B cell (primary cell): ENCODE results near the gene CDH13. TPM values are rescaled to one million over a fixed set of nuclear protein-coding genes. Genes with fewer than 3 reads are reported as not detected.

ENCODE experiments used
- ATAC-seq: fragments of 200-7000 bp; cut with Tn5 transposase; one replicate; pipeline ENCODE4 v1.10.0; 2021; ENCODE audit warnings: low read depth, mild to moderate bottlenecking, moderate number of reproducible peaks, moderate library complexity
- CTCF ChIA-PET: fragments of 350-600 bp; sonication (Branson Sonifier 250); formaldehyde crosslinking; loops from one replicate; lab custom pipeline; 2021; ENCODE audit warnings: antibody characterized with exemption, inconsistent platforms; lab: Charles Lee
- POLR2A ChIA-PET: fragments of 350-600 bp; sonication (Branson Sonifier 250); formaldehyde crosslinking; loops from one replicate; lab custom pipeline; 2021; ENCODE audit warnings: antibody characterized with exemption; lab: Charles Lee
- DNase-seq: peaks from one replicate; pipeline ENCODE4 v3.0.0; 2013
- H2AFZ ChIP-seq: 2 replicates; pipeline ENCODE4 v1.6.1; 2012; ENCODE audit warnings: mild to moderate bottlenecking, low read depth, low read length; ENCODE audit not compliant: insufficient read depth, poor library complexity, severe bottlenecking
- H3K27ac ChIP-seq, 2 donors: 1 replicate in 1 of 2; 2 replicates in 1 of 2; pipeline ENCODE4 v1.5.1; 2012 to 2013; ENCODE audit warnings: low read length in 2 of 2, mild to moderate bottlenecking in 2 of 2, moderate library complexity in 1 of 2
- H3K27me3 ChIP-seq, 4 experiments: fragments of 200-600 bp in 1 of 4; sonication (generic) in 1 of 4; replicated peaks in 1 of 4; 1 replicate in 2 of 4; 2 replicates in 2 of 4; pipeline versions ENCODE4 v1.6.1 to v1.7.0; 2013 to 2016; ENCODE audit warnings: low read length in 3 of 4, mild to moderate bottlenecking in 2 of 4, mixed read lengths in 1 of 4, moderate library complexity in 1 of 4; ENCODE audit not compliant: insufficient read depth in 4 of 4, control insufficient read depth in 3 of 4; ENCODE audit errors: control extremely low read depth in 1 of 4
- H3K36me3 ChIP-seq, 2 experiments: replicated peaks in 1 of 2; 1 replicate in 1 of 2; 2 replicates in 1 of 2; pipeline versions ENCODE4 v1.6.1 to v1.7.1; 2013; ENCODE audit warnings: low read length in 1 of 2; ENCODE audit not compliant: insufficient read depth in 2 of 2, control insufficient read depth in 1 of 2; ENCODE audit errors: control extremely low read depth in 1 of 2, extremely low read depth in 1 of 2
- H3K4me1 ChIP-seq, 2 donors: fragments of 200-600 bp in 1 of 2; sonication (generic) in 1 of 2; 1 replicate in 1 of 2; 2 replicates in 1 of 2; pipeline versions ENCODE4 v1.5.1 to v1.6.1; 2013 to 2017; ENCODE audit warnings: low read length in 2 of 2; ENCODE audit not compliant: control insufficient read depth in 2 of 2, insufficient read depth in 2 of 2
- H3K4me2 ChIP-seq: replicated peaks from 2 replicates; pipeline ENCODE3; 2012; ENCODE audit warnings: mild to moderate bottlenecking, low read depth, low read length; ENCODE audit not compliant: poor library complexity, severe bottlenecking
- H3K4me3 ChIP-seq, 5 experiments: fragments of 200-600 bp in 1 of 5; sonication (generic) in 1 of 5; 1 replicate in 3 of 5; 2 replicates in 2 of 5; pipeline versions ENCODE4 v1.5.1 to v1.7.0; 2011 to 2016; ENCODE audit warnings: low read length in 4 of 5, mild to moderate bottlenecking in 4 of 5, low read depth in 2 of 5, control low read depth in 1 of 5, moderate library complexity in 1 of 5; ENCODE audit not compliant: insufficient read depth in 1 of 5; ENCODE audit errors: control extremely low read depth in 1 of 5, extremely low read depth in 1 of 5
- H3K79me2 ChIP-seq: fragments of 200-600 bp; sonication (generic); one replicate; pipeline ENCODE4 v1.6.0; 2016; ENCODE audit warnings: low read length; ENCODE audit not compliant: control insufficient read depth, insufficient read depth
- H3K9ac ChIP-seq: fragments of 200-600 bp; sonication (generic); 2 replicates; pipeline ENCODE4 v1.6.1; 2017; ENCODE audit warnings: mild to moderate bottlenecking, low read length, moderate library complexity
- H3K9me3 ChIP-seq, 3 donors: one replicate each; pipeline versions ENCODE4 v1.6.1 to v1.7.1; 2013; ENCODE audit warnings: low read length in 2 of 3; ENCODE audit not compliant: control insufficient read depth in 2 of 3, insufficient read depth in 1 of 3; ENCODE audit errors: control extremely low read depth in 1 of 3
- H4K20me1 ChIP-seq: 2 replicates; pipeline ENCODE4 v1.6.0; 2012; ENCODE audit warnings: mild to moderate bottlenecking, low read length; ENCODE audit not compliant: insufficient read depth, control insufficient read depth, poor library complexity, severe bottlenecking
- H3K27ac Mint-ChIP-seq: one replicate; pipeline ENCODE4 v1.8.0; 2021; ENCODE audit warnings: mixed read lengths
- H3K27me3 Mint-ChIP-seq: one replicate; pipeline ENCODE4 v1.8.0; 2021; ENCODE audit warnings: mixed read lengths
- H3K4me1 Mint-ChIP-seq: one replicate; pipeline ENCODE4 v1.8.0; 2021; ENCODE audit warnings: mixed read lengths
- H3K4me3 Mint-ChIP-seq: one replicate; pipeline ENCODE4 v1.8.0; 2021; ENCODE audit warnings: mixed read lengths
- H3K9me3 Mint-ChIP-seq: one replicate; pipeline ENCODE4 v1.8.0; 2022; ENCODE audit warnings: mixed read lengths; ENCODE audit not compliant: insufficient read depth
- EZH2 ChIP-seq: IDR thresholded peaks from 2 replicates; pipeline ENCODE4 v1.6.1; 2012; ENCODE audit warnings: borderline replicate concordance, low read depth, mild to moderate bottlenecking, moderate library complexity, low read length; ENCODE audit not compliant: insufficient read depth, poor library complexity, severe bottlenecking
- WGBS: methylation state at CpG from one replicate; pipeline ENCODE4 v1.1.5; 2013; ENCODE audit warnings: missing lambda C conversion rate; ENCODE audit not compliant: insufficient coverage; 5-methylcytosine and 5-hydroxymethylcytosine counted together
- intact Hi-C: fragments of 100-400 bp; cut with micrococcal nuclease; formaldehyde crosslinking; loops from one replicate; pipeline ENCODE4 v1.10.0; 2022
- polyA plus RNA-seq: library from polyadenylated mRNA; depleted of rRNA; stranded (reverse); fragments of >200 nt; gene quantifications from 2 replicates; pipeline ENCODE4 v1.2.3, GENCODE V29; 2012
- total RNA-seq, 2 donors: library from RNA; stranded (reverse); fragments of 120-200 nt in 1 of 2; gene quantifications; 1 replicate in 1 of 2; 2 replicates in 1 of 2; pipeline versions ENCODE4 v1.2.3 to v1.2.4, GENCODE V29; 2013 to 2022
- TF ChIP-seq, protein P1 (sequence below): fragments of 200-600 bp; IDR thresholded peaks from one replicate; pipeline ENCODE4 v1.8.0; 2022; ENCODE audit warnings: antibody characterized with exemption, mild to moderate bottlenecking

Gene CDH13
- total and polyA plus RNA-seq, 2 donors (not counting 1 experiment from before 2014, with no cell fraction given), result not detected

DNA sequence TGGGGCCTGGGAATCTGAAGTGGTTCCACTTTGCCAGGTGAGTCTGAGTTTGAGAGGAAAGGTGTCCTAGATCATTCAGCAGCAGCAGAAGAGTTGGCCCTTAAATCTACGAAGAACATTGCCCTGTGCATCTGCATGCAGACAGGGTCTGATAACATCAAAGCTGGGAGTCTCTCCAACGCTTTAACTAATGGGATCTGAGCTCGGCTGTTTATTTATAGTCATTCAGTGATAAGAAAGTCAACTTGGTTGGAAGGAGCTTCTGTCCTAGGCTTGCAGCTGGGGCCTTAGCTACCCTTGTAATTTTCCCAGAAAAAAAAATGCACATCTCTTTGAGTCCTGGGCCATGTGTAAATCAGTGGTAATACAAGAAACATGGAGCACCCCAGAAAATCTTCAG lies 763.0 kb downstream of the CDH13 start:
- peaks cover 3% of the 10 kb centered on the region for H3K27me3 Mint-ChIP-seq
- Histone ChIP-seq H3K9ac (no peak overlapping the region), H2AFZ (no peak overlapping the region), H3K27ac (no peak overlapping the region), H3K4me3 (no peak overlapping the region), H3K36me3 (no peaks in the 10 kb centered on the region), H3K4me2 (no peak overlapping the region), H4K20me1 (no peaks in the 10 kb centered on the region), H3K4me1 (no peaks in the 10 kb centered on the region), H3K79me2 (no peaks in the 10 kb centered on the region), H3K27me3 (no peaks in the 10 kb centered on the region), H3K9me3 (peaks cover 0 to 4% (median 0%) of the 10 kb centered on the region in 3 donors)
- DNase-seq (no peak), ATAC-seq (no peak)
- WGBS, result 55% methylated on average over 2 of the region's 3 CpGs
- peaks cover 7% of the 10 kb centered on the region for H3K9me3 Mint-ChIP-seq
- TF ChIP-seq, protein P1, sequence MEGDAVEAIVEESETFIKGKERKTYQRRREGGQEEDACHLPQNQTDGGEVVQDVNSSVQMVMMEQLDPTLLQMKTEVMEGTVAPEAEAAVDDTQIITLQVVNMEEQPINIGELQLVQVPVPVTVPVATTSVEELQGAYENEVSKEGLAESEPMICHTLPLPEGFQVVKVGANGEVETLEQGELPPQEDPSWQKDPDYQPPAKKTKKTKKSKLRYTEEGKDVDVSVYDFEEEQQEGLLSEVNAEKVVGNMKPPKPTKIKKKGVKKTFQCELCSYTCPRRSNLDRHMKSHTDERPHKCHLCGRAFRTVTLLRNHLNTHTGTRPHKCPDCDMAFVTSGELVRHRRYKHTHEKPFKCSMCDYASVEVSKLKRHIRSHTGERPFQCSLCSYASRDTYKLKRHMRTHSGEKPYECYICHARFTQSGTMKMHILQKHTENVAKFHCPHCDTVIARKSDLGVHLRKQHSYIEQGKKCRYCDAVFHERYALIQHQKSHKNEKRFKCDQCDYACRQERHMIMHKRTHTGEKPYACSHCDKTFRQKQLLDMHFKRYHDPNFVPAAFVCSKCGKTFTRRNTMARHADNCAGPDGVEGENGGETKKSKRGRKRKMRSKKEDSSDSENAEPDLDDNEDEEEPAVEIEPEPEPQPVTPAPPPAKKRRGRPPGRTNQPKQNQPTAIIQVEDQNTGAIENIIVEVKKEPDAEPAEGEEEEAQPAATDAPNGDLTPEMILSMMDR, result no peak
- no peak for TF ChIP-seq EZH2
- CTCF ChIA-PET, result no interaction called here
- POLR2A ChIA-PET, result no interaction called here
- H3K27ac Mint-ChIP-seq, result no peak overlapping the region
- H3K4me1 Mint-ChIP-seq, result no peaks in the 10 kb centered on the region
- intact Hi-C loops, result no loop called here
- no peak overlapping the region for H3K4me3 Mint-ChIP-seq

DNA sequence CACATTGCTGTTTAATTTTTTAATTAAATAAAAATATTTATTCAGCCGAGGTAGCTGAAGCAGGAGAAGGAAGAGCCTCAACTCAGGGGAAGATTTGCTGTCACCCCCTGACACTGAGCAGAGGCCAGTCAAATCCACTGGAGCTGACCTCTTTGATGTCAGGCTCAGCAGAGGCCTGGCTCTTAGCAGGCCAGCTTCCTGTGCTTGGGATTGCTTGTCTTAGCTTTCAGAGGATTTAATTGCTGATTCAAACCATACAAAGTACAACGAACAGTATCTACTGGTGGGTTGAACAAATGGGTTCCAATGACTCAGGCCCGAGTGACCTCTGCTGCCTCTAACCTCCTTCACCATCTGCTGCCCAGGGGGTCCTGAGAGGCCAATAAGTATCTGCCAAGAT lies 764.0 kb downstream of the CDH13 start:
- ATAC-seq (no peak), DNase-seq (no peak)
- peaks cover 8% of the 10 kb centered on the region for H3K9me3 Mint-ChIP-seq
- H3K4me1 Mint-ChIP-seq, result no peaks in the 10 kb centered on the region
- POLR2A ChIA-PET, result no interaction called here
- H3K27me3 Mint-ChIP-seq, result peaks cover 3% of the 10 kb centered on the region
- Histone ChIP-seq H3K36me3 (no peaks in the 10 kb centered on the region), H3K9ac (no peak overlapping the region), H3K4me1 (no peaks in the 10 kb centered on the region), H3K27me3 (no peaks in the 10 kb centered on the region), H3K4me2 (no peak overlapping the region), H2AFZ (no peak overlapping the region), H4K20me1 (no peaks in the 10 kb centered on the region), H3K79me2 (no peaks in the 10 kb centered on the region), H3K9me3 (peaks cover 0 to 4% (median 0%) of the 10 kb centered on the region in 3 donors), H3K27ac (no peak overlapping the region), H3K4me3 (no peak overlapping the region)
- no peak overlapping the region for H3K4me3 Mint-ChIP-seq
- intact Hi-C loops, result no loop called here
- CTCF ChIA-PET, result no interaction called here
- 33% methylated on average over 1 of the region's 3 CpGs for WGBS
- TF ChIP-seq EZH2, result no peak
- TF ChIP-seq, protein P1, result no peak
- H3K27ac Mint-ChIP-seq, result no peak overlapping the region
